ENCODE results near the gene MYT1. TPM values are rescaled to one million over a fixed set of nuclear protein-coding genes. Genes with fewer than 3 reads are reported as not detected.

MYT1 gene
- total and polyA plus RNA-seq, 2 of the 13 experiments (the other 11 are each of a cell fraction or from before 2014, with no cell fraction given), result 0.58 to 2.5 TPM

DNA sequence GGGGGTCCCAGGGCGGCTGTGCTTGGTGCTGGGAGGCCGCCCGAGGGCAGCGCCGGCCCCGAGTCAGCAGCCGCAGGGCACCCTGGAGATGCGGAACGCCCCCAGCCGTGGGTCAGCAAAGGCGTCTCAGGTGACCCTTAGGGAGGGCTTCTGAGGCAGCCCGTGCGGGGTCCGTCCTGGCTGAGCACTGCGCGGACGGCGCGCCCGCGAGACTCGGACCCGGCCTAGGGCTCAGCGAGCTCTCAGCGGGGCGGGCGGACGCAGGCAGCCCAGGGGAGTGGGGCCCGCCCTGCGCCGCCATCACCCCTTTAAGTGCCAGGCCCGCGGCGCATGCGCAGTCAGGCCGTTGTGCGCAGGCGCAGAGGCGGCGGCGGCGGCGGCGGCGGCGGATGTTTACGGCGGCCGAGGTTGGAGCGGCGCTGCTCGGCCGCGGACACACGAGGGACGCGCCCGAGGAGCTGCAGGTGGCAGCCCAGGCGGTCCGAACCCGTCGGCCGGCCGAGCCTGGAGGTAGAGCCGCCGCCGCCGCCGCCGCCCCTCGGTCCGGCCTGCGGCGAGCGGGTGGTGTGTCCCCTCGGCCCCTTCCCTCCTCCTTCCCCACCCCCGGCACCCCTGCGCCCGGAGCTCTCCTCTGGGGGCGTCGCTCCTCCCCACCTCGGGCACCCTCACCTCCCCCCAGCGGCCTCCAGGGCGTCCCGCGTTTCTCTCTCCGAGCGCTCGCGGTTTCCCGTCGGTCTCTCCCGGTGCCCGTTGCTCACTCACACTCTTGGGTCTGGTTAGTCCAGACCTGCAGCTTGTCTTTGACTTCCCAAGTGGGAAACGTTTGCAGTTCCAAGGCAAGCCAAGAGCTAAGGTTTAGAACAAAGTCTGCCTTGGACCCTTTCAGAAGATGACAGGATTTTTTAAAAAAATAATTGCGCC, 91.4 kb downstream of the MYT1 start, which contains the start of gene PCMTD2 (continued):
- TF ChIP-seq ZNF530 (CRISPR knock-in tag; IDR thresholded peaks at IDR 0.05; ENCODE audit: low read depth) (no peak), ZNF180 (CRISPR knock-in tag; IDR thresholded peaks at IDR 0.05; ENCODE audit: borderline replicate concordance, low read depth) (no peak), SNAPC2 (CRISPR knock-in tag; IDR thresholded peaks at IDR 0.05) (peak; percentile 61; the same call in 1 of the 2 replicates), ZNF431 (CRISPR knock-in tag; IDR thresholded peaks at IDR 0.05; ENCODE audit: borderline replicate concordance, low read depth) (peak; percentile 53), ZNF317 (CRISPR knock-in tag; IDR thresholded peaks at IDR 0.05) (peak; percentile 47; the same call in 1 of the 2 replicates), ZNF333 (CRISPR knock-in tag; IDR thresholded peaks at IDR 0.05; ENCODE audit: borderline replicate concordance) (peak; percentile 95), JDP2 (CRISPR knock-in tag; IDR thresholded peaks at IDR 0.05; ENCODE audit: borderline replicate concordance) (no peak; the same call in 1 of the 2 replicates), ZNF549 (CRISPR knock-in tag; IDR thresholded peaks at IDR 0.05) (no peak), ZNF713 (CRISPR knock-in tag; IDR thresholded peaks at IDR 0.05) (peak; percentile 98; the same call in 1 of the 2 replicates), ZSCAN25 (CRISPR knock-in tag; IDR thresholded peaks at IDR 0.05) (peak; percentile 97), ZFP82 (CRISPR knock-in tag; IDR thresholded peaks at IDR 0.05; ENCODE audit: borderline replicate concordance) (peak; percentile 95; the same call in 1 of the 2 replicates), TAF15 (IDR thresholded peaks at IDR 0.05; ENCODE audit: low read depth, low read length, poor library complexity, severe bottlenecking) (no peak), ZNF672 (CRISPR knock-in tag; IDR thresholded peaks at IDR 0.05) (no peak), DPF2 (CRISPR knock-in tag; IDR thresholded peaks at IDR 0.05; ENCODE audit: borderline replicate concordance, low read depth) (no peak), MTF2 (CRISPR knock-in tag; IDR thresholded peaks at IDR 0.05; ENCODE audit: borderline replicate concordance) (0 out of 2 replicates have a peak, but pooled peaks have one; percentile 36), NCOR1 (IDR thresholded peaks at IDR 0.05; ENCODE audit: borderline replicate concordance, low read length) (no peak), NAIF1 (CRISPR knock-in tag; IDR thresholded peaks at IDR 0.05; ENCODE audit: borderline replicate concordance) (no peak), ASH2L (IDR thresholded peaks at IDR 0.05; ENCODE audit: insufficient read length, low read depth, low read length) (peak; percentile 87), ZNF331 (CRISPR knock-in tag; IDR thresholded peaks at IDR 0.05) (peak; percentile 90), HNRNPUL1 (IDR thresholded peaks at IDR 0.05; ENCODE audit: low read depth, low read length) (peak; percentile 52; the same call in 1 of the 2 replicates), ZNF564 (CRISPR knock-in tag; IDR thresholded peaks at IDR 0.05) (peak; percentile 78), TEAD3 (CRISPR knock-in tag; optimal IDR thresholded peaks at IDR 0.05; ENCODE audit: borderline replicate concordance) (peak; percentile 59)
- TF ChIP-seq, protein P1, sequence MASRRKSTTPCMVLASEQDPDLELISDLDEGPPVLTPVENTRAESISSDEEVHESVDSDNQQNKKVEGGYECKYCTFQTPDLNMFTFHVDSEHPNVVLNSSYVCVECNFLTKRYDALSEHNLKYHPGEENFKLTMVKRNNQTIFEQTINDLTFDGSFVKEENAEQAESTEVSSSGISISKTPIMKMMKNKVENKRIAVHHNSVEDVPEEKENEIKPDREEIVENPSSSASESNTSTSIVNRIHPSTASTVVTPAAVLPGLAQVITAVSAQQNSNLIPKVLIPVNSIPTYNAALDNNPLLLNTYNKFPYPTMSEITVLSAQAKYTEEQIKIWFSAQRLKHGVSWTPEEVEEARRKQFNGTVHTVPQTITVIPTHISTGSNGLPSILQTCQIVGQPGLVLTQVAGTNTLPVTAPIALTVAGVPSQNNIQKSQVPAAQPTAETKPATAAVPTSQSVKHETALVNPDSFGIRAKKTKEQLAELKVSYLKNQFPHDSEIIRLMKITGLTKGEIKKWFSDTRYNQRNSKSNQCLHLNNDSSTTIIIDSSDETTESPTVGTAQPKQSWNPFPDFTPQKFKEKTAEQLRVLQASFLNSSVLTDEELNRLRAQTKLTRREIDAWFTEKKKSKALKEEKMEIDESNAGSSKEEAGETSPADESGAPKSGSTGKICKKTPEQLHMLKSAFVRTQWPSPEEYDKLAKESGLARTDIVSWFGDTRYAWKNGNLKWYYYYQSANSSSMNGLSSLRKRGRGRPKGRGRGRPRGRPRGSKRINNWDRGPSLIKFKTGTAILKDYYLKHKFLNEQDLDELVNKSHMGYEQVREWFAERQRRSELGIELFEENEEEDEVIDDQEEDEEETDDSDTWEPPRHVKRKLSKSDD (CRISPR knock-in tag; IDR thresholded peaks at IDR 0.05; ENCODE audit: low read depth), result peak; percentile 64; the same call in 1 of the 2 replicates
- TF ChIP-seq, protein P2, sequence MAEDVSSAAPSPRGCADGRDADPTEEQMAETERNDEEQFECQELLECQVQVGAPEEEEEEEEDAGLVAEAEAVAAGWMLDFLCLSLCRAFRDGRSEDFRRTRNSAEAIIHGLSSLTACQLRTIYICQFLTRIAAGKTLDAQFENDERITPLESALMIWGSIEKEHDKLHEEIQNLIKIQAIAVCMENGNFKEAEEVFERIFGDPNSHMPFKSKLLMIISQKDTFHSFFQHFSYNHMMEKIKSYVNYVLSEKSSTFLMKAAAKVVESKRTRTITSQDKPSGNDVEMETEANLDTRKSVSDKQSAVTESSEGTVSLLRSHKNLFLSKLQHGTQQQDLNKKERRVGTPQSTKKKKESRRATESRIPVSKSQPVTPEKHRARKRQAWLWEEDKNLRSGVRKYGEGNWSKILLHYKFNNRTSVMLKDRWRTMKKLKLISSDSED (CRISPR knock-in tag; IDR thresholded peaks at IDR 0.05), result peak; percentile 26
- TF ChIP-seq, protein P3, sequence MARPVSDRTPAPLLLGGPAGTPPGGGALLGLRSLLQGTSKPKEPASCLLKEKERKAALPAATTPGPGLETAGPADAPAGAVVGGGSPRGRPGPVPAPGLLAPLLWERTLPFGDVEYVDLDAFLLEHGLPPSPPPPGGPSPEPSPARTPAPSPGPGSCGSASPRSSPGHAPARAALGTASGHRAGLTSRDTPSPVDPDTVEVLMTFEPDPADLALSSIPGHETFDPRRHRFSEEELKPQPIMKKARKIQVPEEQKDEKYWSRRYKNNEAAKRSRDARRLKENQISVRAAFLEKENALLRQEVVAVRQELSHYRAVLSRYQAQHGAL (CRISPR knock-in tag; IDR thresholded peaks at IDR 0.05; ENCODE audit: not compliant biosample characterization), result no peak

All from HepG2 (cell line).